MCF 10A (cell line): ENCODE data around the gene PLSCR5. TPM values are rescaled to one million over a fixed set of nuclear protein-coding genes. Genes with fewer than 3 reads are reported as not detected.

Experiments used
- BruUV-seq: library from RNA; stranded (reverse); fragments of 400-500 nt; replicated peaks from 2 replicates; lab custom pipeline; 2021; lab: Mats Ljungman, UMichigan
- CTCF ChIA-PET: fragments of 300-600 bp; sonication (Branson Sonifier 250); formaldehyde crosslinking; extraction: SDS; loops from one replicate; lab custom pipeline; 2021; ENCODE audit warnings: antibody characterized with exemption, inconsistent platforms; lab: Yijun Ruan, JAX
- POLR2A ChIA-PET: fragments of 300-600, 350-650 bp; sonication (Branson Sonifier 250); formaldehyde crosslinking; extraction: SDS; loops from one replicate; lab custom pipeline; 2020; ENCODE audit warnings: antibody characterized with exemption, inconsistent platforms; lab: Yijun Ruan, JAX
- DNase-seq: peaks from one replicate; pipeline ENCODE4 v3.0.0-alpha.2; 2018; ENCODE audit not compliant: unreplicated experiment
- H3K27ac Mint-ChIP-seq: one replicate; pipeline ENCODE4 v1.8.0; 2022; ENCODE audit warnings: mild to moderate bottlenecking, low read depth, mixed read lengths; ENCODE audit not compliant: unreplicated experiment
- H3K27me3 Mint-ChIP-seq: one replicate; pipeline ENCODE4 v1.8.0; 2022; ENCODE audit warnings: mixed read lengths; ENCODE audit not compliant: insufficient read depth, unreplicated experiment
- H3K36me3 Mint-ChIP-seq: one replicate; pipeline ENCODE4 v1.8.0; 2022; ENCODE audit warnings: mild to moderate bottlenecking, moderate library complexity, mixed read lengths; ENCODE audit not compliant: insufficient read depth, unreplicated experiment
- H3K4me1 Mint-ChIP-seq: one replicate; pipeline ENCODE4 v1.8.0; 2022; ENCODE audit warnings: mixed read lengths; ENCODE audit not compliant: insufficient read depth, unreplicated experiment
- H3K4me3 Mint-ChIP-seq: one replicate; pipeline ENCODE4 v1.8.0; 2022; ENCODE audit warnings: mild to moderate bottlenecking, moderate library complexity, mixed read lengths; ENCODE audit not compliant: unreplicated experiment
- H3K9me3 Mint-ChIP-seq: one replicate; pipeline ENCODE4 v1.8.0; 2022; ENCODE audit warnings: mixed read lengths; ENCODE audit not compliant: unreplicated experiment
- CTCF ChIP-seq: fragments of 200-600 bp; IDR thresholded peaks from one replicate; pipeline ENCODE4 v1.8.0; 2022; ENCODE audit warnings: antibody characterized with exemption, mild to moderate bottlenecking; ENCODE audit not compliant: unreplicated experiment
- intact Hi-C: fragments of 100-400 bp; cut with micrococcal nuclease; formaldehyde crosslinking; loops from 2 replicates; pipeline ENCODE4 v1.14.1; 2022
- total RNA-seq: library from RNA; stranded (reverse); gene quantifications from 2 replicates; pipeline ENCODE4 v1.2.3, GENCODE V29; 2022

PLSCR5 gene
- total RNA-seq, 1 experiment from 2014 or later, result not detected

GRCh38 chr3:146559388-146559787 lies 45.8 kb downstream of the PLSCR5 start:
- no peaks in the 10 kb centered on the region for H3K9me3 Mint-ChIP-seq
- no peaks in the 10 kb centered on the region for H3K36me3 Mint-ChIP-seq
- H3K4me1 Mint-ChIP-seq, result peaks cover 18% of the 10 kb centered on the region
- BruUV-seq, result no TSS peak
- intact Hi-C loops, result no loop called here
- DNase-seq, result no peak
- no peak for TF ChIP-seq CTCF
- no peak overlapping the region for H3K27ac Mint-ChIP-seq
- H3K4me3 Mint-ChIP-seq, result no peak overlapping the region
- ChIA-PET CTCF (interaction anchor here (0.6 to 3.0 kb wide), 2 partner anchors 8 to 1495 kb away, joined by 3 to 7 read pairs; no protein-coding TSS in a partner anchor), POLR2A (no interaction called here)
- H3K27me3 Mint-ChIP-seq, result no peaks in the 10 kb centered on the region

- CTCF ChIA-PET, result no interaction called here
- H3K27ac Mint-ChIP-seq, result no peak overlapping the region
- H3K4me3 Mint-ChIP-seq, result no peak overlapping the region
- no peaks in the 10 kb centered on the region for H3K27me3 Mint-ChIP-seq
- no peak for TF ChIP-seq CTCF
- POLR2A ChIA-PET, result no interaction called here
- no peak for DNase-seq
- BruUV-seq, result no TSS peak
- peaks cover 24% of the 10 kb centered on the region for H3K4me1 Mint-ChIP-seq
- H3K36me3 Mint-ChIP-seq, result no peaks in the 10 kb centered on the region
- intact Hi-C loops, result no loop called here
- H3K9me3 Mint-ChIP-seq, result no peaks in the 10 kb centered on the region
Observed at GRCh38 chr3:146558781-146559180, 46.4 kb downstream of the PLSCR5 start.

GRCh38 chr3:146557745-146558144 lies 47.4 kb downstream of the PLSCR5 start:
- no peaks in the 10 kb centered on the region for H3K9me3 Mint-ChIP-seq
- no peaks in the 10 kb centered on the region for H3K36me3 Mint-ChIP-seq
- CTCF ChIA-PET, result interaction anchor here (0.9 kb wide), 1 partner anchor 20 kb away, joined by 3 read pairs; no protein-coding TSS in a partner anchor
- no peak overlapping the region for H3K27ac Mint-ChIP-seq
- POLR2A ChIA-PET, result no interaction called here
- H3K27me3 Mint-ChIP-seq, result no peaks in the 10 kb centered on the region
- intact Hi-C loops, result no loop called here
- no peak for TF ChIP-seq CTCF
- peaks cover 26% of the 10 kb centered on the region for H3K4me1 Mint-ChIP-seq
- no TSS peak for BruUV-seq
- H3K4me3 Mint-ChIP-seq, result no peak overlapping the region
- no peak for DNase-seq

- ChIA-PET CTCF (interaction anchor here (0.7 kb wide), 1 partner anchor 15 kb away, joined by 3 read pairs; no protein-coding TSS in a partner anchor), POLR2A (interaction anchor here (1.2 kb wide), 1 partner anchor 49 kb away, joined by 3 read pairs; no protein-coding TSS in a partner anchor)
- intact Hi-C loops, result no loop called here
Observed at GRCh38 chr3:146555311-146555710, 49.8 kb downstream of the PLSCR5 start.

More at GRCh38 chr3:146555311-146555710, 49.8 kb downstream of the PLSCR5 start:
- Mint-ChIP-seq H3K36me3 (no peaks in the 10 kb centered on the region), H3K4me3 (no peak overlapping the region), H3K9me3 (no peaks in the 10 kb centered on the region), H3K4me1 (peaks cover 25% of the 10 kb centered on the region), H3K27ac (no peak overlapping the region), H3K27me3 (no peaks in the 10 kb centered on the region)
- no peak for DNase-seq
- TF ChIP-seq CTCF, result no peak
- BruUV-seq, result no TSS peak
